HepG2 (cell line): Measurements from ENCODE around the gene LHPP. TPM values are rescaled to one million over a fixed set of nuclear protein-coding genes. Genes with fewer than 3 reads are reported as not detected.

Experiments used
- ADNP ChIP-seq: sonication (generic); formaldehyde crosslinking; IDR thresholded peaks from 2 replicates; pipeline ENCODE4 v1.4.0; 2020; ENCODE audit warnings: missing genetic modification reagents
- ATF7 ChIP-seq, 2 experiments: fragments of 450-650 bp in 1 of 2; sonication (generic) in 1 of 2; formaldehyde crosslinking in 1 of 2; IDR thresholded peaks; 2 replicates each; pipeline versions ENCODE4 v1.4.0 to v1.6.1; 2016 to 2020; ENCODE audit warnings: antibody characterized with exemption in 1 of 2, mild to moderate bottlenecking in 1 of 2, missing genetic modification reagents in 1 of 2
- E2F2 ChIP-seq: sonication (generic); formaldehyde crosslinking; IDR thresholded peaks from 2 replicates; pipeline ENCODE4 v1.4.0; 2020; ENCODE audit warnings: missing genetic modification reagents, borderline replicate concordance
- GZF1 ChIP-seq: sonication (generic); formaldehyde crosslinking; IDR thresholded peaks from 2 replicates; pipeline ENCODE4 v1.5.1; 2020; ENCODE audit warnings: mild to moderate bottlenecking, missing genetic modification reagents
- KDM5A ChIP-seq: fragments of 200-600 bp; sonication (generic); IDR thresholded peaks from 2 replicates; pipeline ENCODE4 v1.7.0; 2018; ENCODE audit warnings: antibody characterized with exemption, mild to moderate bottlenecking, low read length, borderline replicate concordance
- KMT2A ChIP-seq: sonication (generic); formaldehyde crosslinking; IDR thresholded peaks from 2 replicates; pipeline ENCODE4 v1.4.0; 2020; ENCODE audit warnings: missing genetic modification reagents
- MEF2D ChIP-seq: sonication (generic); formaldehyde crosslinking; IDR thresholded peaks from 2 replicates; pipeline ENCODE4 v1.5.1; 2020; ENCODE audit warnings: mild to moderate bottlenecking, missing genetic modification reagents
- MTERF4 ChIP-seq: sonication (generic); formaldehyde crosslinking; IDR thresholded peaks from 2 replicates; pipeline ENCODE4 v1.8.0; 2023; ENCODE audit warnings: mild to moderate bottlenecking, missing genetic modification reagents
- MXD1 ChIP-seq: sonication (generic); formaldehyde crosslinking; IDR thresholded peaks from 2 replicates; pipeline ENCODE4 v1.4.0; 2020; ENCODE audit warnings: mild to moderate bottlenecking, missing genetic modification reagents
- PHB2 ChIP-seq: fragments of 450-650 bp; IDR thresholded peaks from 2 replicates; pipeline ENCODE4 v1.6.1; 2018; ENCODE audit not compliant: partially characterized antibody
- POLR2AphosphoS5 ChIP-seq: IDR thresholded peaks from 2 replicates; pipeline ENCODE4 v1.6.1; 2012; ENCODE audit warnings: low read depth, low read length
- TBP ChIP-seq: sonication (generic); formaldehyde crosslinking; IDR thresholded peaks from 2 replicates; pipeline ENCODE4 v1.5.0; 2020; ENCODE audit warnings: missing genetic modification reagents
- TEAD3 ChIP-seq: optimal IDR thresholded peaks from 2 replicates; pipeline ENCODE3; 2016; ENCODE audit warnings: borderline replicate concordance
- TRAFD1 ChIP-seq: sonication (generic); formaldehyde crosslinking; IDR thresholded peaks from 2 replicates; pipeline ENCODE4 v1.5.1; 2020; ENCODE audit warnings: missing genetic modification reagents, mild to moderate bottlenecking, borderline replicate concordance
- ZBTB2 ChIP-seq: sonication (generic); formaldehyde crosslinking; IDR thresholded peaks from 2 replicates; pipeline ENCODE4 v1.8.0; 2022; ENCODE audit warnings: low read depth, missing genetic modification reagents
- ZBTB3 ChIP-seq: sonication (generic); formaldehyde crosslinking; IDR thresholded peaks from 2 replicates; pipeline ENCODE4 v1.4.0; 2020; ENCODE audit warnings: low read depth, mild to moderate bottlenecking, moderate library complexity, missing genetic modification reagents, borderline replicate concordance
- ZBTB39 ChIP-seq: sonication (generic); formaldehyde crosslinking; IDR thresholded peaks from 2 replicates; pipeline ENCODE4 v1.5.0; 2020; ENCODE audit warnings: missing genetic modification reagents
- ZNF691 ChIP-seq: sonication (generic); formaldehyde crosslinking; IDR thresholded peaks from 2 replicates; pipeline ENCODE4 v1.4.0; 2020; ENCODE audit warnings: missing genetic modification reagents, low read depth, mild to moderate bottlenecking, borderline replicate concordance
- polyA plus RNA-seq, 8 experiments: library from polyadenylated mRNA; depleted of rRNA in 3 of 8; stranded (reverse) in 7 of 8; unstranded in 1 of 8; fragments of >200 nt; fragmentation: Illumina TruSeq in 4 of 8; extraction: Trizol in 4 of 8; gene quantifications; 2 replicates each; pipeline versions ENCODE4 v1.2.1 to v1.2.3, GENCODE V29; 2011 to 2016; ENCODE audit warnings: low read depth in 4 of 8, missing spikeins in 1 of 8, mixed read lengths in 1 of 8; ENCODE audit not compliant: insufficient read depth in 1 of 8
- total RNA-seq, 5 experiments: library from RNA; depleted of rRNA; stranded (reverse); fragments of >200 nt; fragmentation: Illumina TruSeq; extraction: Trizol; gene quantifications; 2 replicates each; pipeline ENCODE4 v1.2.3, GENCODE V29; 2016; ENCODE audit warnings: low read depth in 1 of 5

LHPP gene
- total and polyA plus RNA-seq, 2 of the 13 experiments (the other 11 are each of a cell fraction or from before 2014, with no cell fraction given): 5.2 to 13.1 TPM

- TF ChIP-seq E2F2 (CRISPR knock-in tag) (no peak), GZF1 (CRISPR knock-in tag) (no peak), ZBTB39 (CRISPR knock-in tag) (no peak), KMT2A (CRISPR knock-in tag) (no peak), TRAFD1 (0 out of 2 replicates have a peak, but pooled peaks have one; percentile 60), PHB2 (no peak), KDM5A (no peak), ATF7 (IDR thresholded peaks at IDR 0.05) (peak; percentile 85), ATF7 (CRISPR knock-in tag; IDR thresholded peaks at IDR 0.05) (peak; percentile 93), MXD1 (peak; percentile 52; the same call in 1 of the 2 replicates), MEF2D (CRISPR knock-in tag) (peak; percentile 82), ZBTB3 (CRISPR knock-in tag) (0 out of 2 replicates have a peak, but pooled peaks have one; percentile 33), MTERF4 (no peak), ZBTB2 (CRISPR knock-in tag) (no peak), ZNF691 (CRISPR knock-in tag) (peak; percentile 87; the same call in 1 of the 2 replicates), ADNP (CRISPR knock-in tag) (no peak), POLR2AphosphoS5 (no peak), TBP (CRISPR knock-in tag) (no peak), TEAD3 (CRISPR knock-in tag) (peak; percentile 79)
Observed at GRCh38 chr10:124470544-124471434, 9.2 kb downstream of the LHPP start (continued).
